PC-3 (cell line): ENCODE measurements around the gene NR3C1. TPM values are rescaled to one million over a fixed set of nuclear protein-coding genes. Genes with fewer than 3 reads are reported as not detected.

ENCODE experiments used
- ATAC-seq: fragments of 200-7000 bp; cut with Tn5 transposase; 2 replicates; pipeline ENCODE4 v1.9.1; 2020; ENCODE audit warnings: mild to moderate bottlenecking, moderate library complexity
- BruUV-seq: library from RNA; stranded (reverse); fragments of 400-500 nt; replicated peaks from 2 replicates; lab custom pipeline; 2021; lab: Mats Ljungman, UMichigan
- CTCF ChIA-PET: fragments of 300-600 bp; sonication (Branson Sonifier 250); formaldehyde crosslinking; loops from one replicate; lab custom pipeline; 2022; ENCODE audit warnings: antibody characterized with exemption; lab: Charles Lee
- POLR2A ChIA-PET: fragments of 300-600 bp; sonication (Branson Sonifier 250); formaldehyde crosslinking; loops from one replicate; lab custom pipeline; 2022; ENCODE audit warnings: antibody characterized with exemption; ENCODE audit not compliant: unreplicated experiment; lab: Charles Lee
- DNase-seq: peaks from one replicate; pipeline ENCODE4 v3.0.0-alpha.2; 2015
- H2AFZ ChIP-seq: fragments of 300-600 bp; sonication (generic); 2 replicates; pipeline ENCODE4 v1.6.0; 2016; ENCODE audit warnings: antibody characterized with exemption, low read length
- H3F3A ChIP-seq: fragments of 300-600 bp; sonication (generic); one replicate; pipeline ENCODE4 v1.6.0; 2017; ENCODE audit warnings: antibody characterized with exemption, low read length, control low read depth, mild to moderate bottlenecking; ENCODE audit not compliant: unreplicated experiment
- H3K27ac ChIP-seq: fragments of 300-600 bp; sonication (generic); 2 replicates; pipeline ENCODE4 v1.5.1; 2016; ENCODE audit warnings: mild to moderate bottlenecking, low read length
- H3K27me3 ChIP-seq: fragments of 300-600 bp; sonication (generic); 2 replicates; pipeline ENCODE4 v1.6.1; 2016; ENCODE audit warnings: low read length, mixed read lengths
- H3K36me3 ChIP-seq: fragments of 300-600 bp; sonication (generic); 2 replicates; pipeline ENCODE4 v1.6.1; 2016; ENCODE audit warnings: low read depth, mixed run types, low read length, mixed read lengths
- H3K4me1 ChIP-seq: fragments of 300-600 bp; sonication (generic); 2 replicates; pipeline ENCODE4 v1.5.1; 2016; ENCODE audit warnings: low read length; ENCODE audit not compliant: insufficient read depth
- H3K4me2 ChIP-seq: fragments of 300-600 bp; sonication (generic); 2 replicates; pipeline ENCODE4 v1.6.0; 2016; ENCODE audit warnings: low read length
- H3K4me3 ChIP-seq: fragments of 300-600 bp; sonication (generic); 2 replicates; pipeline ENCODE4 v1.5.1; 2016; ENCODE audit warnings: mild to moderate bottlenecking, low read length, mixed read lengths
- H3K79me2 ChIP-seq: fragments of 300-600 bp; sonication (generic); 2 replicates; pipeline ENCODE4 v1.6.1; 2017; ENCODE audit warnings: low read length, mixed read lengths
- H3K9ac ChIP-seq: fragments of 300-600 bp; sonication (generic); 2 replicates; pipeline ENCODE4 v1.6.0; 2016; ENCODE audit warnings: mild to moderate bottlenecking, low read length
- H3K9me2 ChIP-seq: fragments of 300-600 bp; sonication (generic); replicated peaks from 2 replicates; pipeline ENCODE4 v1.6.1; 2016; ENCODE audit warnings: mixed run types, low read length, mixed read lengths
- H3K9me3 ChIP-seq: fragments of 300-600 bp; sonication (generic); 2 replicates; pipeline ENCODE4 v1.6.1; 2016; ENCODE audit warnings: low read length, mixed read lengths
- H4K20me1 ChIP-seq: fragments of 300-600 bp; sonication (generic); 2 replicates; pipeline ENCODE4 v1.6.1; 2016; ENCODE audit warnings: low read length, mixed read lengths
- EZH2 ChIP-seq: fragments of 300-600 bp; sonication (generic); IDR thresholded peaks from one replicate; pipeline ENCODE4 v1.6.1; 2017; ENCODE audit warnings: antibody characterized with exemption, mild to moderate bottlenecking, low read length; ENCODE audit not compliant: unreplicated experiment
- EZH2phosphoT487 ChIP-seq: fragments of 300-600 bp; sonication (generic); IDR thresholded peaks from 2 replicates; pipeline ENCODE4 v1.6.1; 2018; ENCODE audit warnings: mild to moderate bottlenecking, antibody characterized with exemption, low read length, borderline replicate concordance
- intact Hi-C: fragments of 100-400 bp; cut with micrococcal nuclease; formaldehyde crosslinking; loops from 2 replicates; pipeline ENCODE4 v1.9.0; 2023
- total RNA-seq: library from RNA; depleted of rRNA; stranded (reverse); fragments of >200 nt; gene quantifications from 2 replicates; pipeline ENCODE4 v1.2.3, GENCODE V29; 2014
- TF ChIP-seq, protein P1 (sequence below): fragments of 300-600 bp; sonication (generic); conservative IDR thresholded peaks from 2 replicates; pipeline ENCODE4 v1.5.1; 2017; ENCODE audit warnings: antibody characterized with exemption, low read depth, mild to moderate bottlenecking, low read length

The NR3C1 gene
- total RNA-seq, 1 experiment from 2014 or later = 13.0 TPM

DNA sequence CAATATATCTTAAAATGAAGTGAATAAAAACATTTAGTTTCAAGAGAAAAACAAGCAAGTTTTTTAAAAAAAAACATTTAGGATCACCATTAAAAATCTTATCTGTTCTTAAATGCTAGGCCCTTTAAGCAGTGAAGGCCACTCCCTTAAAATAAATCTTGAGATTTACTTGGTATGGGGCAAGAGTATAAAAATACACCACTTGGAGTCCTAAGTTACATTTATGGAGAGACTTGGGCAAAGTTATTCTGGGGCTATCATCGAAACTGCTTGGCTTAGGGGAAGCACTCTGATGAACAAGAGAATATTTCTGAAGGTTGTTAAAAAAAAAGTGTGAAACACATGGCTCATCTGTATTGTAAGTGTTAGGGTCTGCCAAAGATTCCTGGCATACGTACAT, 97.4 kb downstream of the NR3C1 start:
- DNase-seq = no peak
- peaks cover 29% of the 10 kb centered on the region for H3K4me1 ChIP-seq
- H3K79me2 ChIP-seq = 0 out of 2 replicates have a peak, but pooled peaks cover 8% of the 10 kb centered on the region
- no peaks in the 10 kb centered on the region for H3K27me3 ChIP-seq
- no peaks in the 10 kb centered on the region for H4K20me1 ChIP-seq
- H3K9ac ChIP-seq = no peak overlapping the region
- ChIA-PET POLR2A (no interaction called here), CTCF (no interaction called here)
- no peak overlapping the region for H3K4me3 ChIP-seq
- intact Hi-C loops = no loop called here
- no peak overlapping the region for H2AFZ ChIP-seq
- H3K27ac ChIP-seq = no peak overlapping the region
- H3K4me2 ChIP-seq = no peak overlapping the region
- no peaks in the 10 kb centered on the region for H3F3A ChIP-seq
- no peaks in the 10 kb centered on the region for H3K9me3 ChIP-seq
- no TSS peak for BruUV-seq
- TF ChIP-seq, protein P1, sequence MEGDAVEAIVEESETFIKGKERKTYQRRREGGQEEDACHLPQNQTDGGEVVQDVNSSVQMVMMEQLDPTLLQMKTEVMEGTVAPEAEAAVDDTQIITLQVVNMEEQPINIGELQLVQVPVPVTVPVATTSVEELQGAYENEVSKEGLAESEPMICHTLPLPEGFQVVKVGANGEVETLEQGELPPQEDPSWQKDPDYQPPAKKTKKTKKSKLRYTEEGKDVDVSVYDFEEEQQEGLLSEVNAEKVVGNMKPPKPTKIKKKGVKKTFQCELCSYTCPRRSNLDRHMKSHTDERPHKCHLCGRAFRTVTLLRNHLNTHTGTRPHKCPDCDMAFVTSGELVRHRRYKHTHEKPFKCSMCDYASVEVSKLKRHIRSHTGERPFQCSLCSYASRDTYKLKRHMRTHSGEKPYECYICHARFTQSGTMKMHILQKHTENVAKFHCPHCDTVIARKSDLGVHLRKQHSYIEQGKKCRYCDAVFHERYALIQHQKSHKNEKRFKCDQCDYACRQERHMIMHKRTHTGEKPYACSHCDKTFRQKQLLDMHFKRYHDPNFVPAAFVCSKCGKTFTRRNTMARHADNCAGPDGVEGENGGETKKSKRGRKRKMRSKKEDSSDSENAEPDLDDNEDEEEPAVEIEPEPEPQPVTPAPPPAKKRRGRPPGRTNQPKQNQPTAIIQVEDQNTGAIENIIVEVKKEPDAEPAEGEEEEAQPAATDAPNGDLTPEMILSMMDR = no peak
- TF ChIP-seq EZH2 = no peak
- TF ChIP-seq EZH2phosphoT487 = no peak
- no peak for ATAC-seq
- H3K9me2 ChIP-seq = no peaks in the 10 kb centered on the region
- H3K36me3 ChIP-seq = peaks cover 8% of the 10 kb centered on the region

DNA sequence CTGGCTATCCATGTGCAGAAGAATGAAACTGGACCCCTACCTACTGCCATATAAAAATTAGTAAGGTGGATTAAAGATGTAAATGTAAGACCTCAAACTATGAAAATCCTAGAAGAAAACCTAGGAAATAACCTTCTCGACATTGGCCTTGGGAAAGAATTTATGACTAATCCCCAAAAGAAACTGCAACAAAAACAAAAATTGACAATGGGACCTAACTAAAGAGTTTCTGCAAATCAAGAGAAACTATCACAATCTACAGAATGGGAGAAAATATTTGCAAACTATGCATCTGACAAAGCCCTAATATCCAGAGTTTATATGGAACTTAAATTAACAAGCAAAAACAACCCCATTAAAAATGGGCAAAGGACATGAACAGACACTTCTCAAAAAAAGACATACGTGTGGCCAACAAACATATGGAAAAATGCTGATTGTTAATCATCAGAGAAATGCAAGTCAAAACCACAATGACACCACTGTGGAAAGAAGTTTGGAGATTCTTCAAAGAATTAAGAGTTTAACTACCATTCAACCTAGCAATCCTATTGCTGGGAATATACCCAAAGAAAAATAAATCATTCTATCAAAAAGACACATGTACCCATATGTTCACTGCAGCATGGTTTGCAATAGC, 98.5 kb downstream of the NR3C1 start:
- CTCF ChIA-PET = no interaction called here
- no TSS peak for BruUV-seq
- peaks cover 18% of the 10 kb centered on the region for H3K4me1 ChIP-seq

More for the DNA sequence above, 98.5 kb downstream of the NR3C1 start:
- POLR2A ChIA-PET = no interaction called here
- Histone ChIP-seq H3K9ac (no peak overlapping the region), H3K9me3 (no peaks in the 10 kb centered on the region), H3K27ac (no peak overlapping the region), H3F3A (no peaks in the 10 kb centered on the region), H4K20me1 (no peaks in the 10 kb centered on the region), H3K4me2 (no peak overlapping the region), H2AFZ (no peak overlapping the region), H3K36me3 (peaks cover 8% of the 10 kb centered on the region), H3K4me3 (no peak overlapping the region), H3K27me3 (no peaks in the 10 kb centered on the region), H3K9me2 (no peaks in the 10 kb centered on the region), H3K79me2 (0 out of 2 replicates have a peak, but pooled peaks cover 5% of the 10 kb centered on the region)
- TF ChIP-seq EZH2 (no peak), EZH2phosphoT487 (no peak)
- TF ChIP-seq, protein P1 = no peak
- no peak for ATAC-seq
- intact Hi-C loops = no loop called here
- DNase-seq = no peak
